CD4-positive, alpha-beta T cell treated with Interleukin-4 for 4 hours (primary cell): Measurements from ENCODE around the gene PTGDS.
A peak's percentile ranks its signal among the peaks of the same experiment; 100 is the strongest.

ENCODE experiments used
- DNase-seq: peaks from one replicate; pipeline ENCODE4 v3.0.0-alpha.2; 2020

Gene PTGDS

GRCh38 chr9:136977223-136977622, at the start of gene PTGDS:
PTGDS (plus strand) TSS chr9:136977504; CDS start chr9:136977579, 75 bp downstream.
- DNase-seq = no peak

DNA sequence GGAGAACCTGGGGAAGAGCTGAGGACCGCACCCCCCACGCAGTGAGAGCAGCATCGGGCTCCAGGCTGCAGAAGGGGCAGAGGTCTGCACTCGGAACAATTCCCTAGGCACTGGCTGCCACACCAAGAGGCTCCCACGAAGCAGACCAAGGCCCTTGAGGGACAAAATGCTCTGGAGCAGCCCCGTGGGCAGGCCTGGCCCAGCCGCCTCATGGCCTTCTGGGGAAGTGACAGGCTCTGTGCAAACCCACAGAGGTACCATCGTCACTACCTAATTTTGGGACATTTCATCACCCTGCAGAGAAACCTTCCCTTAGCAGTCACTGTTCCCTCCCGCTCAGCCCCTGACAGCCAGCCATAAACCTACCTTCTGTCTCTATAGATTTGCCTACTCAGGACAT, 48.7 kb upstream of the PTGDS start:
- DNase-seq = no peak

- no peak for DNase-seq
These were observed 47.3 kb upstream of the PTGDS start for GRCh38 chr9:136930014-136930413.

GRCh38 chr9:136931611-136932130, 45.6 kb upstream of the PTGDS start:
- DNase-seq = no peak

DNA sequence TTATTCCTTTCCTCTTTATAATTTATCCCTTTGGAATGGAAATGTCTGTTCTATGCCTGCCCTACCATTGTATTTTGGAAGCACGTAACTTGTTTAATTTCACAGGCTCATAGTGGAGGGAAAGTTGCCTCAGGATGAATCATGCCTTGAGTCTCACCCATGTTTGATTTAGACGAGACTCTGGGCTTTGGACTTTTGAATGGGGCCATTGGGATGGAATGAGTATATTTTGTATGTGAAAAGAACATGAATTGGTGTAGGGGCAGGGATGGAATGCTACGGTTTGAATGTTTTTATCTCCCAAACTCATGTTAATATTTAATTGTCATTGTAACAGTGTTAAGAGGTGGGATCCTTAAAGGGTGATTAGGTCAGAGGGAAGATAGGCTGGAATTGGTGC, 43.0 kb upstream of the PTGDS start:
- DNase-seq = no peak

GRCh38 chr9:136935651-136936050, 41.7 kb upstream of the PTGDS start:
- DNase-seq = no peak

DNA sequence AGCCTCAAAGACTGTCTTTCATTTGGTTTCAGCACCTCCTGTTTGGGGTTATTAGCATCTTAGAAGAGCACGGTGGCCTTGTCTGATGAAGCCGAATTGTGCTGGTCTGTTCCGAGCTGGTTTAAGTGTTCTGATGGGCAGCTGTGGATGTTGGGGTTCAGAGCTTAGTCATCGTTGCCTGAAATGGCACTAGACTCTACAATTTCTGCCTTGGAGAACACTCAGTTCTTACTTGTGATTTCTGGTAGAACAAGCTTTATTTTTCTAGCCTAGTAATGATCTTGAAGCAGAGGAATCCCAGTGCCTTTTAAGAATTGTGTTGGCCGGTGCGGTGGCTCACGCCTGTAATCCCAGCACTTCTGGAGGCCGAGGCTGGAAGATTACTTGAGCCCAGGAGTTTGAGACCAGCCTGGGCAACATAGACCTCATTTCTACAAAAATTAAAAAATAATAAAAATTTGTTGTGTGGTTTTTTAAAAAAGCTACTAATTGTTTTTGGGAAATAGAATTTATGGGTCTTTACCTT, 40.6 kb upstream of the PTGDS start:
- no peak for DNase-seq

- no peak for DNase-seq
These were observed 39.9 kb upstream of the PTGDS start for GRCh38 chr9:136937186-136938001.

DNA sequence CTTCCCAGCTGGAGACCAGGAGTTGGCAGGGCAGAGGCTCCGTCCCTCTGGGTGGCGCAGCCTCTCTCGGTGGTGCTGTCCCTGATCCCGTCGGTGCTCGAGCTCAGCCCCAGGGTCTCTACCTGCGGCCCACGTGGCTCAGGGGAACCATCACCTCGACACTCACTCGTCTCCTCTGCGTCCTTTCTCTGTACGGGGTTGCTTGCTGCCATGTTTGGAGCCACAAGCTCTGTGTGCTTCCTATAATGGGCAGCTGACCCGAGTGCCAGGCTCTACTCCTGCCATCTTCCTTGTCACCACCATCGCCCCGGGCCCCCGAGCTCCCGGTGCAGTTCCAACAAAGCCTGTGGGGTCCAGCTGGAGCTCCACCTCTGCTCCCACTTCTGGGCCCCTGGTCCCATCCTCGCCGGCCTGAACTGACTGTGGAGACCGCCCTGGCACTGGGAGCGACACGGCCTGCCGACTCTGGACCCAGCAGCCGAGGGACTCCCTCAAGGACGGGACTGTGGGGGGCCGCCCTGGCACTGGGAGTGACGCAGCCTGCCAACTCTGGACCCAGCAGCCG, 37.8 kb upstream of the PTGDS start:
- DNase-seq = no peak

DNA sequence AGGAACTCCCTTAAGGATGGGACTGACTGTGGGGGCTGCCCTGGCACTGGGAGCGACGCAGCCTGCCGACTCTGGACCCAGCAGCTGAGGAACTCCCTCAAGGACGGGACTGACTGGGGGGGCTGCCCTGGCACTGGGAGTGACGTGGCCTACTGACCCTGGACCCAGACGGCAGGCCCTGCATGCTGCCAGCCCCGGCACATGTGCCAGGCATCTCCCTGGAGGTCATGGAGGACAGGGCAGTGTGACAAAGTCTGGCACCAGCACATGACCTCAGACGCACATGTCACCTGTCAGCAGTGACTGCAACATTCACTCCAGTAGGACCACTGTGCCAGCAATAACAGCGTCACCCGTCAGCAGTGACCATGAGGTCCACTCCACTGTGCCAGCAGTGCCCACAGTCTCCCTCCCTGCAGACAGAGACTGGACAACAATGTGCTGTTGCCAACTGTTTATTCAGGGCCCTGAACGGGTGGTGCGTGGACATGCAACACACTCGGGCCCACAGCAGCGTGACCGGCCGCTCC, 37.2 kb upstream of the PTGDS start:
- DNase-seq = no peak

DNA sequence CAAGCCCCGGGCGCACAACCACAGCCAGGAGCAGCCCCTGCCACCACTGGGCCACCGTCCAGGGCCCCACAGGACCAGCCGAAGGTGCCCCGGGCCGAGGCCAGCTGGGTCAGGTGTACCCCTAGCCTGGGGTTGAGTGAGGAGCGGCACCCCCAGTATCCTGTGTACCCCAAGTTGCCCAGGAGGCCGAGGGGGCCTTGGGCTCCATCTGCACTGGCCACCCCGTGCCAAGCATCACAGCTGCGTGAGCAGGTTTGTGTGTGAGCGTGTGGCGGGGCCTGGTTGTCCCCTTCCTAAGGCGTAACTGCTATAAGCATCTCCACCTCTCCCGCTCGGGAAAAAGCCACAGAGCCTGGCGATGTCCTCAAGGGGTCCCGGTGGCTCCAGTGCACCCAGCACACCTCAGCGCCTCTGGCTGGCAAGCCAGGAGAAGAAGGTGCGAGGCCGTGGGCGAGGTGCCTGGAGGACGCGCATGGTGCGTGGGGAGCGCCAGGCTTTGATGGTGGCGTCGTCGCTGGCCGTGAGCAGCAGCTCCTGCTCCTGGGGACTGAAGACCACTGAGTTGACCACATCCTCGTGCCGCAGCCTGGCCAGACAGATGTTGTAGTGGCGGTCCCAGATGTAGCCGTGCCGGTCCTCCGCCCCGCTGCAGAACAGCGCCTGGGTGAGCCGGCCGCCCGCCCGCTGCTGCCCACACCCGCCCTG, 36.6 kb upstream of the PTGDS start:
- DNase-seq = no peak

- no peak for DNase-seq
These were observed 35.8 kb upstream of the PTGDS start for GRCh38 chr9:136941231-136942111.

GRCh38 chr9:136942112-136942880, 35.0 kb upstream of the PTGDS start:
- no peak for DNase-seq

GRCh38 chr9:136942881-136943230, 34.4 kb upstream of the PTGDS start:
- DNase-seq = no peak

DNA sequence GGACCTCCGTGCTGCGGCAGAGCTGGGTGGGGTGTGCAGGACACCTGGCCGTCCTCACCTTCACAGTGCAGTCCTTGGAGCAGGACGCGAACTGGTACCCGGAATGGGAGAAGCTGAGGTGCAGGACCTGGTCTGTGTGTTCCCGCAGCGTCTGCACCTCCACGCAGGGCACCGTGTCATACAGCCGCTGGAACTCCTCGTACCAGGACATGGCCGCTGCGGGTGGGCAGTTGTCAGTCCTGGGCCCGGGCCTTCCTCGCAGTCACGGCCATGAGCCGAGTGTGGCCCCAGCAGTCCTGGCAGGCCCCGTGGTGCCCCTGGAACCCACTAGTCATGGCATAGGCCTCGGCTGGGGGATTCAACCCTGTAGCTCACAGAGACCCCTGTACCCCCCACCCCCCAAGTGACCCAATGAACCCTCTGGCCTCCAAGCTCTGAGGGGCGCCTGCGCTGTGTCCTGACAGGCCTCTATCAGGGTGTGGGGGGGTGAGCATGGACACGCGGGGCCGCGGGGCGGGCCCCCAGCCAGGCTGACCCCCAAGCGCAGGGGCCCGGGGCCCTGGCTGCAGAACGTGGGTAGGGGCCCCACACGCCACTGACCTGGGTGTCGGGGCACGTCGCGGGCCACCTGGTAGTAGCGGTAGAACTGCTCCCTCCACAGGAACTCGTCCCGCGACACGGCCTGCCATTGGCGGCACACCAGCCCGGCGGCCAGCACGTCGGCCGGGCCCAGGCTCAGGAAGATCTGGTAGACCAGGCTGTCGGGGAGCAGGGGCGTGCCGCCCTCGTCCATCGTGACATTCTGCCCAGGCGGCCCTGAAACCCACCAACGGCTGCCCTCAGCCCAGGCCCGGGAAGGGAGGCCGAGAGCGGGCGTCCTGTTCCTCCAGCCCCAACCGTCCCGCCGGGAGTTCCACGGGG, 33.8 kb upstream of the PTGDS start:
- DNase-seq = no peak

DNA sequence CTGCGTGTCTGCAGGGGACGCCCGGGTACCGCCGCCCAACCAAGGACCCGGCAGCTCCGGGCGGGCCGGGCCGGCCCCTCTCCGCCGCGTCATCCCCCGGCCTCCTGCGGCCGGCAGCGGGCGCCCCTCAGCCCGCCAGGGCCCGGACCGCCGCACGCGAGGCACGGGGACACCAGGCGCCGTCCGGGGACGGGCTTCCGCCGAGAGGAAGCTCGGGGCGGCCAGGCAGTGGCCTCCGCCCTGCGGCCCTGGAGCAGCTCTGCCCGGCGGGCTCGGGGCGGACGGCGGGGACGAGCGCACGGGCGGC, 33.1 kb upstream of the PTGDS start:
- no peak for DNase-seq

- DNase-seq = peak; percentile 92
These were observed 32.6 kb upstream of the PTGDS start, which contains the start of the genes C8G and FBXW5 for GRCh38 chr9:136944519-136945332. C8G (plus strand) TSS chr9:136945243; CDS start chr9:136945321, 78 bp downstream. FBXW5 (minus strand) TSS chr9:136944738; CDS start chr9:136944083, 655 bp downstream.

GRCh38 chr9:136945333-136946227, 31.7 kb upstream of the PTGDS start:
- no peak for DNase-seq
